ENCODE measurements around the gene GPC4.

- TF ChIP-seq SPI1 (IDR thresholded peaks at IDR 0.05; ENCODE audit: borderline replicate concordance, low read depth, low read length) (no peak), ESRRA (IDR thresholded peaks at IDR 0.05; ENCODE audit: borderline replicate concordance, low read depth) (no peak), EZH2 (IDR thresholded peaks at IDR 0.05; ENCODE audit: borderline replicate concordance, low read depth, low read length) (no peak)
Measured at GRCh38 chrX:133302775-133303445, 112.4 kb downstream of the GPC4 start.

All from K562 (cell line).